CD8-positive, alpha-beta memory T cell (primary cell): Measurements from ENCODE around the gene GLTPD2. TPM values are rescaled to one million over a fixed set of nuclear protein-coding genes. Genes with fewer than 3 reads are reported as not detected.

Experiments used
- CTCF ChIA-PET: fragments of 350-600 bp; sonication (Branson Sonifier 250); formaldehyde crosslinking; loops from one replicate; lab custom pipeline; 2021; ENCODE audit warnings: antibody characterized with exemption; lab: Charles Lee
- POLR2A ChIA-PET: fragments of 350-600 bp; sonication (Branson Sonifier 250); formaldehyde crosslinking; loops from one replicate; lab custom pipeline; 2021; ENCODE audit warnings: antibody characterized with exemption; lab: Charles Lee
- DNase-seq, 5 donors: peaks; one replicate each; pipeline versions ENCODE4 v3.0.0 to v3.0.0-alpha.2; 2020 to 2022; ENCODE audit warnings: mixed read lengths in 1 of 5
- H3K27ac ChIP-seq: one replicate; pipeline ENCODE4 v1.7.0; 2013; ENCODE audit warnings: low read depth, mild to moderate bottlenecking, low read length, moderate library complexity
- H3K27me3 ChIP-seq: 2 replicates; pipeline ENCODE4 v1.7.0; 2013; ENCODE audit warnings: low read length, mild to moderate bottlenecking; ENCODE audit not compliant: insufficient read depth, poor library complexity, severe bottlenecking
- H3K36me3 ChIP-seq: 2 replicates; pipeline ENCODE4 v1.7.0; 2013; ENCODE audit warnings: mild to moderate bottlenecking, low read length, moderate library complexity; ENCODE audit not compliant: insufficient read depth
- H3K4me1 ChIP-seq: 2 replicates; pipeline ENCODE4 v1.7.0; 2013; ENCODE audit warnings: mild to moderate bottlenecking, low read length, moderate library complexity; ENCODE audit not compliant: insufficient read depth
- H3K4me3 ChIP-seq: 2 replicates; pipeline ENCODE4 v1.7.0; 2013; ENCODE audit warnings: mild to moderate bottlenecking, low read length
- H3K9me3 ChIP-seq: 2 replicates; pipeline ENCODE4 v1.7.0; 2013; ENCODE audit warnings: mild to moderate bottlenecking, low read length
- H3K27ac Mint-ChIP-seq, 8 donors: one replicate each; pipeline ENCODE4 v1.8.0; 2020 to 2021; ENCODE audit warnings: mixed read lengths in 8 of 8, mild to moderate bottlenecking in 6 of 8, inconsistent platforms in 3 of 8, moderate library complexity in 3 of 8
- H3K27me3 Mint-ChIP-seq, 2 donors: one replicate each; pipeline ENCODE4 v1.8.0; 2020 to 2021; ENCODE audit warnings: mixed read lengths in 2 of 2, mild to moderate bottlenecking in 1 of 2, moderate library complexity in 1 of 2
- H3K36me3 Mint-ChIP-seq, 3 donors: one replicate each; pipeline ENCODE4 v1.8.0; 2020 to 2021; ENCODE audit warnings: mixed read lengths in 3 of 3, inconsistent platforms in 1 of 3, mild to moderate bottlenecking in 1 of 3
- H3K4me1 Mint-ChIP-seq, 3 donors: one replicate each; pipeline ENCODE4 v1.8.0; 2020 to 2021; ENCODE audit warnings: mixed read lengths in 3 of 3, inconsistent platforms in 1 of 3, mild to moderate bottlenecking in 1 of 3
- H3K4me3 Mint-ChIP-seq, 7 donors: one replicate each; pipeline ENCODE4 v1.8.0; 2020 to 2021; ENCODE audit warnings: mixed read lengths in 7 of 7, mild to moderate bottlenecking in 6 of 7, moderate library complexity in 4 of 7, inconsistent platforms in 2 of 7
- H3K9me3 Mint-ChIP-seq, 5 donors: one replicate each; pipeline ENCODE4 v1.8.0; 2020 to 2022; ENCODE audit warnings: mixed read lengths in 5 of 5, mild to moderate bottlenecking in 3 of 5, moderate library complexity in 2 of 5, inconsistent platforms in 1 of 5
- polyA plus RNA-seq: library from polyadenylated mRNA; unstranded; fragments of 300-500 nt; fragmentation: Illumina TruSeq; gene quantifications from one replicate; pipeline ENCODE4 v1.2.3, GENCODE V29; 2021
- total RNA-seq, 2 experiments: library from RNA; stranded (reverse); gene quantifications; one replicate each; pipeline ENCODE4 v1.2.3, GENCODE V29; 2021

The GLTPD2 gene
- total and polyA plus RNA-seq, 3 experiments from 2014 or later: not detected

DNA sequence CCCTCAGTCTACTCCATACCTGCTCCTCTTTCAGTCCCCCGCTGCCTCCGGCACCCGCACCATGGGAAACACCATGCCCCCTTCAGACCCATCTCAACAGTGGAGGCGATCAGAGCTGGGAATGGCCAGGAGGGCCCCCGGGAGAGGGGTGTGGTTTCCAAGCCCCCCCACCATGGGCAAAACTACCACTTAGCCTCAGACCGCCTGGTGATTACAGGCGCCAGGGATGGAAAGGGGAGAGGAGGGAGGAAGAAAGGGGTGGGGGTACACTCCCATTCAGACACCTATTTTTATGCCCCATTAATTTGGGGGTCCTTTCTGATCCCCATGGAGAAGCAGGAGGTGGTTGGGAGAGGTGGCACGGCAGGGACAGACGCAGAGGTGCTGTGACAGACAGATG, 13.5 kb downstream of the GLTPD2 start, which contains the start of gene C17orf114:
C17orf114 (minus strand) TSS at position 101 of the 400 bp plus-strand sequence.
- Mint-ChIP-seq H3K27ac (peak within 1 kb of the TSS in 3 of 8 donors; percentile 11 to 56 (median 54)), H3K4me1 (peaks cover 6 to 10% (median 8%) of the 10 kb centered on the region in 3 donors), H3K9me3 (no peaks in the 10 kb centered on the region), H3K27me3 (no peaks in the 10 kb centered on the region), H3K36me3 (peaks cover 0 to 23% (median 2%) of the 10 kb centered on the region in 3 donors), H3K4me3 (peak within 1 kb of the TSS in 1 of 7 donors; percentile 45)
- peaks cover 7% of the 10 kb centered on the region for H3K4me1 ChIP-seq
- H3K36me3 ChIP-seq: peaks cover 16% of the 10 kb centered on the region
- no peak within 1 kb of the TSS for H3K4me3 ChIP-seq
- H3K9me3 ChIP-seq: no peaks in the 10 kb centered on the region
- ChIA-PET POLR2A (no interaction called here), CTCF (no interaction called here)
- H3K27ac ChIP-seq: no peak within 1 kb of the TSS
- DNase-seq: no peak
- no peaks in the 10 kb centered on the region for H3K27me3 ChIP-seq

- Histone ChIP-seq H3K27ac (no peak overlapping the region), H3K36me3 (no peaks in the 10 kb centered on the region), H3K4me3 (peak overlapping the region; percentile 51), H3K27me3 (no peaks in the 10 kb centered on the region), H3K9me3 (no peaks in the 10 kb centered on the region), H3K4me1 (peaks cover 11% of the 10 kb centered on the region)
- peak overlapping the region; percentile 77 to 84 (median 80) for H3K4me3 Mint-ChIP-seq
- ChIA-PET POLR2A (interaction anchor here (0.8 to 1.8 kb wide), 6 partner anchors 10 to 663 kb away, joined by 3 to 9 read pairs (median 4); partner anchors contain the start of genes ARRB2, PELP1 and PSMB6), CTCF (interaction anchor here (3.1 kb wide), 1 partner anchor 17 kb away, joined by 15 read pairs; no protein-coding TSS in a partner anchor)
- no peak for DNase-seq
- peaks cover 0 to 14% (median 4%) of the 10 kb centered on the region in 3 donors for H3K36me3 Mint-ChIP-seq
- H3K27me3 Mint-ChIP-seq: peaks cover 0 to 1% of the 10 kb centered on the region in 2 donors
- H3K4me1 Mint-ChIP-seq: peaks cover 6 to 18% (median 12%) of the 10 kb centered on the region in 3 donors
- no peaks in the 10 kb centered on the region for H3K9me3 Mint-ChIP-seq
- peak overlapping the region in 4 of 8 donors; percentile 23 to 77 (median 49) for H3K27ac Mint-ChIP-seq
These were observed 17.7 kb downstream of the GLTPD2 start for GRCh38 chr17:4806456-4806776.

DNA sequence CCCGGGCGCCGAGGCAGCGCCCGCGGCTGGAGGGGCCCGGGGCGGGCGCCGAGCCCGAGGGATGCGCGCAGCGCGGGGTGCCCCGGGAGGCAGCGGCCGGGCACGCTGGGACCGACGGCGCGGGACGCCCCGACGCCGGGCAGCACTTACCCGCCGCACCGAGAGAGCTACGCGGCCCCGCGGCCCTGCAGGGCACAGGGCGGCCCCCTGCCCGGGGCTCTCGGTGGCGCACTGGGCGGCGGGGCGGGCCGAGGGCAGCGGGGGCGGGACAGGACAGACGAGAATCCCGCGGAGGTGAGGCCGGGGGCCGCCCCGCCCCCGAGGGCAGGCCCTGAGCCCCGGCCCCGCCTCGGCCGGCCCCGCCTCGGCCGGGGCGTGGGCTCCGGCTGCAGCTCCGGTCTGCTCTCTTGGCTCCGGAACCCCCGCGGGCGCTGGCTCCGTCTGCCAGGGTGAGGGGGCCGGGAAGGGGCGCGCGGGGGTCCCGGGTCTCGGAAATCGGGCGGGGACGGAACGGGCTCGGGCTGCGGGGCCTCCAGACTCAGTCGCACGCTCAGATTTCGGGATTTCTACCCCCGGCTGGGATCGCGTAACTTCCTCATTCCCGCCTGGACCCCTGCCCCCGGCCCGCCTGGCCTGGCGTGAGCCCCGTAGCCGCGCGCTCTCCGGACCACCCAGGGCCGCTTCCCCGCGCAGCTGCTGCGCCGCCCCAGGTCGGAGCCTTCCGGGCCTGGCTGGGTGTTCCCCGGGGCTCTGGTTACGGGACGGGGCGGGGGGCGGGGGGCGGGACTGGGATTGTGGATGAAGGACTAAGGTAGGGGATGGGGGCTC, 18.2 kb downstream of the GLTPD2 start, which contains the start of gene PLD2:
PLD2 (plus strand) TSS at position 376 of the 828 bp plus-strand sequence. CDS start 621 bp downstream, outside the sequence.
- peaks cover 0 to 1% of the 10 kb centered on the region in 2 donors for H3K27me3 Mint-ChIP-seq
- H3K4me3 Mint-ChIP-seq: peak within 1 kb of the TSS; percentile 79 to 87 (median 82)
- no peaks in the 10 kb centered on the region for H3K36me3 ChIP-seq
- ChIA-PET CTCF (interaction anchor here (1.0 to 3.1 kb wide), 4 partner anchors 11 to 97 kb away, joined by 3 to 15 read pairs (median 3); partner anchors contain the start of genes ARRB2, MINK1 and PSMB6), POLR2A (interaction anchor here (0.8 to 1.8 kb wide), 6 partner anchors 11 to 663 kb away, joined by 3 to 9 read pairs (median 4); partner anchors contain the start of genes ARRB2, PELP1 and PSMB6)
- H3K36me3 Mint-ChIP-seq: peaks cover 0 to 16% (median 4%) of the 10 kb centered on the region in 3 donors
- peaks cover 6 to 18% (median 12%) of the 10 kb centered on the region in 3 donors for H3K4me1 Mint-ChIP-seq
- peak within 1 kb of the TSS; percentile 31 for H3K27ac ChIP-seq
- peak; percentile 82 to 89 (median 87) for DNase-seq
- H3K4me1 ChIP-seq: peaks cover 11% of the 10 kb centered on the region
- H3K9me3 Mint-ChIP-seq: no peaks in the 10 kb centered on the region
- H3K27ac Mint-ChIP-seq: peak within 1 kb of the TSS in 6 of 8 donors; percentile 36 to 97 (median 70)
- H3K4me3 ChIP-seq: peak within 1 kb of the TSS; percentile 51
- H3K27me3 ChIP-seq: no peaks in the 10 kb centered on the region
- H3K9me3 ChIP-seq: no peaks in the 10 kb centered on the region

GRCh38 chr17:4807605-4808377, 19.0 kb downstream of the GLTPD2 start:
- Histone ChIP-seq H3K27ac (no peak overlapping the region), H3K9me3 (no peaks in the 10 kb centered on the region), H3K27me3 (no peaks in the 10 kb centered on the region), H3K36me3 (no peaks in the 10 kb centered on the region), H3K4me3 (no peak overlapping the region), H3K4me1 (peaks cover 11% of the 10 kb centered on the region)
- Mint-ChIP-seq H3K27ac (peak overlapping the region in 4 of 8 donors; percentile 66 to 97 (median 78)), H3K36me3 (peaks cover 0 to 16% (median 4%) of the 10 kb centered on the region in 3 donors), H3K4me1 (peaks cover 6 to 18% (median 12%) of the 10 kb centered on the region in 3 donors), H3K4me3 (peak overlapping the region; percentile 74 to 94 (median 81)), H3K9me3 (no peaks in the 10 kb centered on the region), H3K27me3 (peaks cover 0 to 1% of the 10 kb centered on the region in 2 donors)
- CTCF ChIA-PET: interaction anchor here (1.0 to 3.1 kb wide), 5 partner anchors 12 to 98 kb away, joined by 3 to 15 read pairs (median 3); partner anchors contain the start of genes ARRB2, MINK1 and PSMB6
- DNase-seq: no peak
- POLR2A ChIA-PET: interaction anchor here (1.8 kb wide), 1 partner anchor 12 kb away, joined by 9 read pairs; the partner anchor contains the start of gene PSMB6

- Histone ChIP-seq H3K4me1 (peaks cover 11% of the 10 kb centered on the region), H3K4me3 (no peak overlapping the region), H3K27me3 (no peaks in the 10 kb centered on the region), H3K27ac (no peak overlapping the region), H3K36me3 (no peaks in the 10 kb centered on the region), H3K9me3 (no peaks in the 10 kb centered on the region)
- ChIA-PET CTCF (interaction anchor here (1.0 to 3.1 kb wide), 3 partner anchors 19 to 98 kb away, joined by 3 to 15 read pairs (median 3); partner anchors contain the start of gene ARRB2), POLR2A (no interaction called here)
- DNase-seq: no peak
- H3K27ac Mint-ChIP-seq: peak overlapping the region in 7 of 8 donors; percentile 7 to 95 (median 71)
- H3K9me3 Mint-ChIP-seq: no peaks in the 10 kb centered on the region
- peak overlapping the region; percentile 61 to 94 (median 74) for H3K4me3 Mint-ChIP-seq
- H3K36me3 Mint-ChIP-seq: peaks cover 0 to 16% (median 4%) of the 10 kb centered on the region in 3 donors
- H3K27me3 Mint-ChIP-seq: peaks cover 0 to 1% of the 10 kb centered on the region in 2 donors
- H3K4me1 Mint-ChIP-seq: peaks cover 6 to 18% (median 12%) of the 10 kb centered on the region in 3 donors
These were observed 19.6 kb downstream of the GLTPD2 start for GRCh38 chr17:4808378-4808767.

GRCh38 chr17:4810696-4811290, 22.0 kb downstream of the GLTPD2 start:
- CTCF ChIA-PET: interaction anchor here (0.6 kb wide), 1 partner anchor 21 kb away, joined by 4 read pairs; no protein-coding TSS in a partner anchor
- POLR2A ChIA-PET: no interaction called here
- H3K27me3 Mint-ChIP-seq: peaks cover 0 to 1% of the 10 kb centered on the region in 2 donors

DNA sequence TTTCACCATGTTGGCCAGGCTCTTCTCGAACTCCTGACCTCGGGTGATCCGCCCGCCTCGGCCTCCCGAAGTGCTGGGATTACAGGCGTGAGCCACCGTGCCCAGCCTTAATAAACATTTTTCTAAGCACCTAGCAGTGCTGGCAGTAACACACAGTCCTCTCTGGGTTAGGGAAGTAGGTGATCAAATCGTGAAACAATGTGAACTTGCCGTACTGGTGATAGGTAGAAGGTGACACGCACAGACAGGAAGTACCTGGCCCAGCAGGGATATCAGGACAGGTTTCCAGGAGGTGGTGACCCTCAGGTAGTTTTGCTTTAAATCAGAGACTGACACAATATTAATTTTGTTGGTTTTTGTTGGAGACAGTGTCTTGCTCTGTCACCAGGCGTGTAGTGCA, 22.7 kb downstream of the GLTPD2 start:
- POLR2A ChIA-PET: no interaction called here
- H3K27ac ChIP-seq: no peak overlapping the region
- DNase-seq: no peak
- peaks cover 0 to 1% of the 10 kb centered on the region in 2 donors for H3K27me3 Mint-ChIP-seq
- no peaks in the 10 kb centered on the region for H3K36me3 ChIP-seq
- H3K4me3 ChIP-seq: no peak overlapping the region
- peak overlapping the region in 1 of 8 donors; percentile 28 for H3K27ac Mint-ChIP-seq
- H3K4me1 Mint-ChIP-seq: peaks cover under 1 to 13% (median 6%) of the 10 kb centered on the region in 3 donors
- no peaks in the 10 kb centered on the region for H3K9me3 ChIP-seq
- peaks cover 0 to 26% (median 11%) of the 10 kb centered on the region in 3 donors for H3K36me3 Mint-ChIP-seq
- H3K27me3 ChIP-seq: no peaks in the 10 kb centered on the region
- peaks cover 6% of the 10 kb centered on the region for H3K4me1 ChIP-seq
- H3K9me3 Mint-ChIP-seq: no peaks in the 10 kb centered on the region
- CTCF ChIA-PET: no interaction called here
- peak overlapping the region in 1 of 7 donors; percentile 13 for H3K4me3 Mint-ChIP-seq

More at GRCh38 chr17:4810696-4811290, 22.0 kb downstream of the GLTPD2 start:
- H3K9me3 Mint-ChIP-seq: no peaks in the 10 kb centered on the region
- no peaks in the 10 kb centered on the region for H3K36me3 ChIP-seq
- peaks cover 6 to 18% (median 12%) of the 10 kb centered on the region in 3 donors for H3K4me1 Mint-ChIP-seq
- DNase-seq: no peak
- H3K27ac Mint-ChIP-seq: no peak overlapping the region
- peaks cover 0 to 22% (median 11%) of the 10 kb centered on the region in 3 donors for H3K36me3 Mint-ChIP-seq
- H3K27ac ChIP-seq: no peak overlapping the region
- H3K9me3 ChIP-seq: no peaks in the 10 kb centered on the region
- peaks cover 11% of the 10 kb centered on the region for H3K4me1 ChIP-seq
- H3K27me3 ChIP-seq: no peaks in the 10 kb centered on the region
- no peak overlapping the region for H3K4me3 ChIP-seq
- H3K4me3 Mint-ChIP-seq: peak overlapping the region in 2 of 7 donors; percentile 3 to 13
